H1 (cell line): ENCODE results near the gene SPP1. TPM values are rescaled to one million over a fixed set of nuclear protein-coding genes. Genes with fewer than 3 reads are reported as not detected.

ENCODE experiments used
- CTCF ChIA-PET: fragments of 300-600 bp; sonication (Branson Sonifier 250); formaldehyde crosslinking; loops from one replicate; lab custom pipeline; 2021; ENCODE audit not compliant: partially characterized antibody; lab: Charles Lee
- POLR2A ChIA-PET: fragments of 300-600 bp; sonication (Branson Sonifier 250); formaldehyde crosslinking; loops from one replicate; lab custom pipeline; 2021; ENCODE audit warnings: inconsistent platforms; ENCODE audit not compliant: partially characterized antibody; lab: Charles Lee
- DNase-seq, 2 experiments: peaks; one replicate each; pipeline versions ENCODE4 v3.0.0 to v3.0.0-alpha.2; 2010 to 2022; ENCODE audit warnings: low spot score in 2 of 2, low read depth in 1 of 2, mixed read lengths in 1 of 2
- FAIRE-seq: peaks from 2 replicates; lab custom pipeline; 2011; peaks lifted over from hg19 to GRCh38; lab: Jason Lieb, UNC
- H2AFZ ChIP-seq: 2 replicates; pipeline ENCODE4 v1.8.1; 2012; ENCODE audit warnings: low read length, inconsistent platforms
- H2AK5ac ChIP-seq: 2 replicates; pipeline ENCODE4 v1.6.1; 2013; ENCODE audit warnings: low read depth, low read length
- H2BK120ac ChIP-seq: replicated peaks from 2 replicates; pipeline ENCODE3; 2013; ENCODE audit warnings: low read depth, low read length, inconsistent platforms
- H2BK12ac ChIP-seq: 2 replicates; pipeline ENCODE4 v1.6.1; 2013; ENCODE audit warnings: low read depth, low read length
- H2BK15ac ChIP-seq: 2 replicates; pipeline ENCODE4 v1.6.1; 2013; ENCODE audit warnings: low read length
- H2BK20ac ChIP-seq: 2 replicates; pipeline ENCODE4 v1.6.1; 2013; ENCODE audit warnings: low read length
- H2BK5ac ChIP-seq: 2 replicates; pipeline ENCODE4 v1.6.1; 2013; ENCODE audit warnings: low read depth, low read length
- H3K14ac ChIP-seq: 2 replicates; pipeline ENCODE4 v1.6.1; 2013; ENCODE audit warnings: inconsistent platforms; ENCODE audit not compliant: insufficient read length
- H3K18ac ChIP-seq: 2 replicates; pipeline ENCODE4 v1.6.1; 2013; ENCODE audit warnings: low read length; ENCODE audit errors: extremely low read depth
- H3K23ac ChIP-seq: 2 replicates; pipeline ENCODE4 v1.6.1; 2013; ENCODE audit warnings: inconsistent platforms; ENCODE audit not compliant: insufficient read length
- H3K23me2 ChIP-seq: 2 replicates; pipeline ENCODE4 v1.6.1; 2013; ENCODE audit warnings: low read depth, low read length
- H3K27ac ChIP-seq: 2 replicates; pipeline ENCODE4 v1.6.1; 2011; ENCODE audit warnings: low read depth, low read length, inconsistent platforms
- H3K27me3 ChIP-seq, 4 experiments: replicated peaks in 1 of 4; 1 replicate in 1 of 4; 2 replicates in 3 of 4; pipeline versions ENCODE4 v1.6.1 to v1.8.1; 2011 to 2013; ENCODE audit warnings: low read length in 3 of 4, mild to moderate bottlenecking in 3 of 4, inconsistent platforms in 2 of 4, mixed read lengths in 2 of 4, moderate library complexity in 1 of 4; ENCODE audit not compliant: control insufficient read depth in 3 of 4, insufficient read depth in 3 of 4; ENCODE audit errors: extremely low read depth in 1 of 4
- H3K36me3 ChIP-seq, 4 experiments: 2 replicates each; pipeline versions ENCODE4 v1.6.1 to v1.8.1; 2011 to 2013; ENCODE audit warnings: mild to moderate bottlenecking in 4 of 4, low read length in 3 of 4, moderate library complexity in 2 of 4, control low read depth in 1 of 4, inconsistent platforms in 1 of 4; ENCODE audit not compliant: insufficient read depth in 4 of 4, control insufficient read depth in 2 of 4
- H3K4ac ChIP-seq: replicated peaks from 2 replicates; pipeline ENCODE3; 2013; ENCODE audit warnings: low read length, low read depth, mixed read lengths, inconsistent platforms; ENCODE audit not compliant: insufficient read length
- H3K4me1 ChIP-seq, 4 experiments: replicated peaks in 1 of 4; 1 replicate in 1 of 4; 2 replicates in 3 of 4; pipeline versions ENCODE4 v1.6.1 to v1.8.1; 2011 to 2013; ENCODE audit warnings: low read length in 3 of 4, inconsistent platforms in 2 of 4, mixed read lengths in 1 of 4; ENCODE audit not compliant: insufficient read depth in 4 of 4, control insufficient read depth in 3 of 4
- H3K4me2 ChIP-seq, 2 experiments: 2 replicates each; pipeline versions ENCODE4 v1.6.1 to v1.8.1; 2011 to 2013; ENCODE audit warnings: low read depth in 2 of 2, low read length in 2 of 2, control low read depth in 1 of 2, inconsistent platforms in 1 of 2, mild to moderate bottlenecking in 1 of 2; ENCODE audit not compliant: insufficient read depth in 1 of 2
- H3K4me3 ChIP-seq, 4 experiments: fragments of 200-600, 300-600 bp in 1 of 4; sonication (generic), shearing (Covaris generic), sonication (Bioruptor Twin) in 1 of 4; 2 replicates each; pipeline versions ENCODE4 v1.5.1 to v1.8.1; 2011 to 2016; ENCODE audit warnings: low read length in 4 of 4, low read depth in 3 of 4, control low read depth in 2 of 4, inconsistent platforms in 2 of 4, mild to moderate bottlenecking in 2 of 4, mixed read lengths in 1 of 4, moderate library complexity in 1 of 4; ENCODE audit not compliant: insufficient read depth in 2 of 4; ENCODE audit errors: extremely low read depth in 1 of 4
- H3K56ac ChIP-seq: replicated peaks from 2 replicates; pipeline ENCODE3; 2013; ENCODE audit warnings: low read depth, mild to moderate bottlenecking, mixed read lengths, low read length, inconsistent platforms; ENCODE audit not compliant: insufficient read length
- H3K79me1 ChIP-seq: 2 replicates; pipeline ENCODE4 v1.6.1; 2013; ENCODE audit warnings: low read depth, low read length, control low read depth
- H3K79me2 ChIP-seq, 2 experiments: 2 replicates each; pipeline versions ENCODE4 v1.6.1 to v1.8.1; 2012 to 2013; ENCODE audit warnings: low read length in 2 of 2, mild to moderate bottlenecking in 2 of 2, inconsistent platforms in 1 of 2; ENCODE audit not compliant: insufficient read depth in 2 of 2, control insufficient read depth in 1 of 2
- H3K9ac ChIP-seq, 4 experiments: replicated peaks in 1 of 4; 1 replicate in 1 of 4; 2 replicates in 3 of 4; pipeline versions ENCODE4 v1.6.1 to v1.8.1; 2011 to 2013; ENCODE audit warnings: low read depth in 3 of 4, low read length in 3 of 4, control low read depth in 2 of 4, mild to moderate bottlenecking in 2 of 4, moderate library complexity in 2 of 4, inconsistent platforms in 1 of 4; ENCODE audit errors: extremely low read depth in 1 of 4
- H3K9me3 ChIP-seq, 2 experiments: 2 replicates each; pipeline versions ENCODE4 v1.6.1 to v1.8.1; 2012 to 2013; ENCODE audit warnings: mild to moderate bottlenecking in 2 of 2, moderate library complexity in 2 of 2, control low read depth in 1 of 2, inconsistent platforms in 1 of 2, low read depth in 1 of 2, low read length in 1 of 2, mixed read lengths in 1 of 2; ENCODE audit not compliant: insufficient read depth in 2 of 2
- H4K20me1 ChIP-seq, 2 experiments: replicated peaks in 1 of 2; 2 replicates each; pipeline versions ENCODE3 to v1.8.1; 2011 to 2013; ENCODE audit warnings: inconsistent platforms in 2 of 2, low read length in 2 of 2, mild to moderate bottlenecking in 1 of 2; ENCODE audit not compliant: insufficient read depth in 2 of 2, control insufficient read depth in 1 of 2
- H4K5ac ChIP-seq: 2 replicates; pipeline ENCODE4 v1.6.1; 2013; ENCODE audit warnings: low read length, low read depth, mixed read lengths, inconsistent platforms; ENCODE audit not compliant: insufficient read length
- H4K8ac ChIP-seq: 2 replicates; pipeline ENCODE4 v1.8.0; 2013; ENCODE audit warnings: mild to moderate bottlenecking, moderate library complexity, low read length, inconsistent platforms; ENCODE audit not compliant: insufficient read depth; ENCODE audit errors: extremely low read depth
- H4K91ac ChIP-seq: replicated peaks from 2 replicates; pipeline ENCODE3; 2013; ENCODE audit warnings: low read length, mixed read lengths, inconsistent platforms; ENCODE audit not compliant: insufficient read length
- BCL11A ChIP-seq, 2 experiments: IDR thresholded peaks; one replicate each; pipeline ENCODE4 v1.6.1; 2011; ENCODE audit warnings: low read depth in 2 of 2, low read length in 2 of 2, mild to moderate bottlenecking in 2 of 2
- CBX5 ChIP-seq: fragments of 300-800, 300-1000 bp; sonication (generic); IDR thresholded peaks from 2 replicates; pipeline ENCODE4 v1.7.1; 2016; ENCODE audit warnings: antibody characterized with exemption, low read length, low read depth
- GABPA ChIP-seq: IDR thresholded peaks from 2 replicates; pipeline ENCODE4 v1.6.1; 2011; ENCODE audit warnings: mild to moderate bottlenecking, low read length, moderate library complexity, borderline replicate concordance; ENCODE audit not compliant: insufficient read depth
- HDAC6 ChIP-seq: IDR thresholded peaks from one replicate; pipeline ENCODE4 v1.7.1; 2012; ENCODE audit warnings: low read depth, mild to moderate bottlenecking, inconsistent platforms, low read length, moderate library complexity
- RFX5 ChIP-seq: IDR thresholded peaks from 2 replicates; pipeline ENCODE4 v1.6.1; 2011; ENCODE audit warnings: low read depth, low read length, improper control_type of control experiment, borderline replicate concordance
- RNF2 ChIP-seq: fragments of 200-900, 300-1000 bp; sonication (generic); IDR thresholded peaks from 2 replicates; pipeline ENCODE4 v1.7.1; 2016; ENCODE audit warnings: borderline replicate concordance, low read depth, mild to moderate bottlenecking, antibody characterized with exemption, low read length; ENCODE audit not compliant: poor library complexity, severe bottlenecking; ENCODE audit errors: missing control alignments
- SIX5 ChIP-seq: IDR thresholded peaks from 2 replicates; pipeline ENCODE4 v1.6.1; 2011; ENCODE audit warnings: mild to moderate bottlenecking, low read depth, low read length
- SP1 ChIP-seq: IDR thresholded peaks from 2 replicates; pipeline ENCODE4 v1.6.1; 2011; ENCODE audit warnings: low read depth, low read length
- USF2 ChIP-seq: IDR thresholded peaks from 2 replicates; pipeline ENCODE4 v1.6.1; 2011; ENCODE audit warnings: low read length, improper control_type of control experiment
- WGBS, 2 experiments: shearing (Covaris generic) in 1 of 2; methylation state at CpG; one replicate each; pipeline versions ENCODE4 v1.1.6 to v1.1.7; 2013 to 2015; ENCODE audit warnings: low lambda C conversion rate in 2 of 2, mixed read lengths in 2 of 2, inconsistent platforms in 1 of 2, low coverage in 1 of 2, missing lambda C conversion rate in 1 of 2; ENCODE audit not compliant: insufficient replicate concordance in 2 of 2, insufficient coverage in 1 of 2, insufficient read length in 1 of 2; ENCODE audit errors: extremely low coverage in 1 of 2, missing lambda C conversion rate in 1 of 2; 5-methylcytosine and 5-hydroxymethylcytosine counted together
- polyA plus RNA-seq, 7 experiments: library from polyadenylated mRNA; depleted of rRNA in 3 of 7; stranded (reverse) in 5 of 7; unstranded in 2 of 7; fragments of >200 nt in 5 of 7; fragments of 200-250 nt in 2 of 7; gene quantifications; 1 replicate in 5 of 7; 2 replicates in 1 of 7; 4 replicates in 1 of 7; pipeline versions ENCODE4 v1.2.1 to v1.2.3, GENCODE V29; 2011 to 2013; ENCODE audit warnings: missing spikeins in 2 of 7, mixed read lengths in 2 of 7
- total RNA-seq: library from RNA; stranded (reverse); fragmentation: NEBNext Ultra II Directional; extraction: Animal tissue kit (Norgen Biotek cat#: 25700); gene quantifications from 2 replicates; pipeline ENCODE4 v1.2.1, GENCODE V29; 2021

Gene SPP1
- total and polyA plus RNA-seq, 2 of the 8 experiments (the other 6 are each of a cell fraction or from before 2014, with no cell fraction given): 13.7 to 26.5 TPM

- no peak overlapping the region for H2AFZ ChIP-seq
- no peak overlapping the region for H2BK12ac ChIP-seq
- H4K91ac ChIP-seq: no peak overlapping the region
- no peak overlapping the region for H2BK15ac ChIP-seq
- no peak overlapping the region for H3K4ac ChIP-seq
- H3K79me1 ChIP-seq: peaks cover 13% of the 10 kb centered on the region
- H2BK20ac ChIP-seq: no peak overlapping the region
- H3K9ac ChIP-seq: no peak overlapping the region
- H3K36me3 ChIP-seq: no peaks in the 10 kb centered on the region
- no peak overlapping the region for H4K8ac ChIP-seq
- peaks cover 4 to 68% of the 10 kb centered on the region in 2 experiments; a peak in 3 of 4 replicates for H3K79me2 ChIP-seq
- POLR2A ChIA-PET: interaction anchor here (0.6 to 1.2 kb wide), 5 partner anchors 11 to 627 kb away, joined by 3 to 4 read pairs (median 3); no protein-coding TSS in a partner anchor
- H2BK5ac ChIP-seq: no peak overlapping the region
- peaks cover 7 to 15% of the 10 kb centered on the region in 2 experiments for H4K20me1 ChIP-seq
- no peak overlapping the region for H3K56ac ChIP-seq
- peaks cover 0 to 9% (median 7%) of the 10 kb centered on the region in 4 experiments; a peak in 5 of 7 replicates for H3K4me1 ChIP-seq
- peak overlapping the region in 1 of 4 experiments; percentile 79; a peak in 2 of 8 replicates for H3K4me3 ChIP-seq
- peak overlapping the region in 1 of 2 experiments; percentile 71; a peak in 3 of 4 replicates for H3K4me2 ChIP-seq
- no peak overlapping the region for H2AK5ac ChIP-seq
- no peak overlapping the region for H3K18ac ChIP-seq
- H3K14ac ChIP-seq: no peak overlapping the region
- peaks cover 9% of the 10 kb centered on the region; the same call in 1 of the 2 replicates for H3K23me2 ChIP-seq
- no peak overlapping the region for H2BK120ac ChIP-seq
- no peak overlapping the region for H3K23ac ChIP-seq
- peaks cover 0 to 4% (median 0%) of the 10 kb centered on the region in 4 experiments; a peak in 3 of 7 replicates for H3K27me3 ChIP-seq
- DNase-seq: no peak
- no peaks in the 10 kb centered on the region for H3K9me3 ChIP-seq
- CTCF ChIA-PET: interaction anchor here (0.6 to 1.1 kb wide), 3 partner anchors 45 to 531 kb away, joined by 3 to 8 read pairs (median 3); no protein-coding TSS in a partner anchor
- TF ChIP-seq SIX5 (no peak), HDAC6 (no peak), GABPA (no peak), RNF2 (no peak), RFX5 (no peak), SP1 (no peak), CBX5 (no peak), USF2 (no peak), BCL11A (IDR thresholded peaks at IDR 0.05; ENCODE audit: low read depth in 2 of 2, low read length in 2 of 2) (no peak)
- TF ChIP-seq, all 59 proteins: peak for 0
- WGBS, 2 experiments: 60% methylated on average over 5 of the region's 5 CpGs; no CpG with 5 or more reads in 1 of the 2 experiments
- no peak for FAIRE-seq
- H3K27ac ChIP-seq: no peak overlapping the region
- no peak overlapping the region for H4K5ac ChIP-seq
Measured at GRCh38 chr4:88009871-88010270, 34.4 kb downstream of the SPP1 start.
